Kidney epithelial cell (primary cell): ENCODE measurements around the gene NT5DC4. TPM values are rescaled to one million over a fixed set of nuclear protein-coding genes. Genes with fewer than 3 reads are reported as not detected.

Experiments
- DNase-seq: peaks from one replicate; pipeline ENCODE4 v3.0.0-alpha.2; 2010; ENCODE audit warnings: low read depth
- H3K27me3 ChIP-seq: 2 replicates; pipeline ENCODE4 v1.6.0; 2011; ENCODE audit warnings: low read length; ENCODE audit not compliant: control insufficient read depth, insufficient read depth
- H3K36me3 ChIP-seq: 2 replicates; pipeline ENCODE4 v1.5.1; 2011; ENCODE audit warnings: low read length; ENCODE audit not compliant: control insufficient read depth, insufficient read depth
- H3K4me3 ChIP-seq: 2 replicates; pipeline ENCODE4 v1.5.1; 2011; ENCODE audit warnings: low read depth, mild to moderate bottlenecking, control low read depth, low read length
- CTCF ChIP-seq: IDR thresholded peaks from 2 replicates; pipeline ENCODE4 v1.5.1; 2011; ENCODE audit warnings: mild to moderate bottlenecking, moderate library complexity, low read length, control low read depth, inconsistent platforms; ENCODE audit not compliant: insufficient read depth, poor library complexity, severe bottlenecking
- total RNA-seq: library from RNA; depleted of rRNA; stranded (reverse); fragments of >200 nt; gene quantifications from 2 replicates; pipeline ENCODE4 v1.2.3, GENCODE V29; 2015

Gene NT5DC4
- total RNA-seq, 1 donor from 2014 or later: not detected

- H3K4me3 ChIP-seq: no peak overlapping the region
- H3K36me3 ChIP-seq: no peaks in the 10 kb centered on the region
- DNase-seq: no peak
- TF ChIP-seq CTCF: no peak
- no peaks in the 10 kb centered on the region for H3K27me3 ChIP-seq
These were observed 52.2 kb downstream of the NT5DC4 start for GRCh38 chr2:112772911-112773475.

GRCh38 chr2:112773556-112773955 is 52.7 kb downstream of the NT5DC4 start:
- no peak for DNase-seq
- Histone ChIP-seq H3K36me3 (no peaks in the 10 kb centered on the region), H3K27me3 (no peaks in the 10 kb centered on the region), H3K4me3 (no peak overlapping the region)
- no peak for TF ChIP-seq CTCF

- DNase-seq: no peak
- Histone ChIP-seq H3K36me3 (no peaks in the 10 kb centered on the region), H3K27me3 (no peaks in the 10 kb centered on the region), H3K4me3 (no peak overlapping the region)
- TF ChIP-seq CTCF: no peak
These were observed 53.9 kb downstream of the NT5DC4 start for GRCh38 chr2:112774536-112775285.

- H3K36me3 ChIP-seq: no peaks in the 10 kb centered on the region
These were observed 55.3 kb downstream of the NT5DC4 start for GRCh38 chr2:112776113-112776512.

GRCh38 chr2:112777036-112777435 is 56.2 kb downstream of the NT5DC4 start:
- no peak for DNase-seq

More at GRCh38 chr2:112776113-112776512, 55.3 kb downstream of the NT5DC4 start:
- no peak for DNase-seq
- no peak for TF ChIP-seq CTCF
- Histone ChIP-seq H3K4me3 (no peak overlapping the region), H3K27me3 (no peaks in the 10 kb centered on the region)

More at GRCh38 chr2:112777036-112777435, 56.2 kb downstream of the NT5DC4 start:
- no peak for TF ChIP-seq CTCF
- Histone ChIP-seq H3K4me3 (no peak overlapping the region), H3K36me3 (no peaks in the 10 kb centered on the region), H3K27me3 (no peaks in the 10 kb centered on the region)
